Activated B cell treated with CpG ODN at 0.5 μM for 24 hours (primary cell): ENCODE results near the gene MDH1B. TPM values are rescaled to one million over a fixed set of nuclear protein-coding genes. Genes with fewer than 3 reads are reported as not detected.

Experiments
- ATAC-seq: fragments of 200-7000 bp; cut with Tn5 transposase; one replicate; pipeline ENCODE4 v1.10.0; 2021; ENCODE audit warnings: low read depth, mild to moderate bottlenecking, moderate library complexity
- CTCF ChIA-PET: fragments of 350-600 bp; sonication (Branson Sonifier 250); formaldehyde crosslinking; loops from one replicate; lab custom pipeline; 2021; ENCODE audit warnings: antibody characterized with exemption; lab: Charles Lee
- POLR2A ChIA-PET: fragments of 350-600 bp; sonication (Branson Sonifier 250); formaldehyde crosslinking; loops from one replicate; lab custom pipeline; 2021; ENCODE audit warnings: antibody characterized with exemption; lab: Charles Lee
- DNase-seq: peaks from one replicate; pipeline ENCODE4 v3.0.0; 2022
- H3K27ac Mint-ChIP-seq: one replicate; pipeline ENCODE4 v1.8.0; 2020; ENCODE audit warnings: mixed read lengths
- H3K27me3 Mint-ChIP-seq: one replicate; pipeline ENCODE4 v1.8.0; 2021; ENCODE audit warnings: mixed read lengths
- H3K36me3 Mint-ChIP-seq: one replicate; pipeline ENCODE4 v1.8.0; 2021; ENCODE audit warnings: low read depth, mixed read lengths
- H3K4me1 Mint-ChIP-seq: one replicate; pipeline ENCODE4 v1.8.0; 2021; ENCODE audit warnings: mixed read lengths
- H3K4me3 Mint-ChIP-seq: one replicate; pipeline ENCODE4 v1.8.0; 2020; ENCODE audit warnings: mild to moderate bottlenecking, mixed read lengths
- H3K9me3 Mint-ChIP-seq: one replicate; pipeline ENCODE4 v1.8.0; 2020; ENCODE audit warnings: mixed read lengths
- CTCF ChIP-seq: fragments of 200-600 bp; IDR thresholded peaks from one replicate; pipeline ENCODE4 v1.8.0; 2022; ENCODE audit warnings: antibody characterized with exemption, mild to moderate bottlenecking
- intact Hi-C: fragments of 100-400 bp; cut with micrococcal nuclease; formaldehyde crosslinking; loops from one replicate; pipeline ENCODE4 v1.15.1; 2024
- total RNA-seq: library from RNA; stranded (reverse); gene quantifications from 2 replicates; pipeline ENCODE4 v1.2.3, GENCODE V29; 2022

Gene MDH1B
- total RNA-seq, 1 donor from 2014 or later, result not detected

GRCh38 chr2:206799083-206799482 lies 34.0 kb upstream of the MDH1B start:
- Mint-ChIP-seq H3K27me3 (no peaks in the 10 kb centered on the region), H3K27ac (no peak overlapping the region), H3K36me3 (peaks cover 6% of the 10 kb centered on the region), H3K9me3 (no peaks in the 10 kb centered on the region), H3K4me3 (no peak overlapping the region), H3K4me1 (peaks cover 12% of the 10 kb centered on the region)
- DNase-seq (no peak), ATAC-seq (no peak)
- POLR2A ChIA-PET, result no interaction called here
- intact Hi-C loops, result no loop called here
- TF ChIP-seq CTCF, result no peak
- CTCF ChIA-PET, result interaction anchor here (2.1 to 3.0 kb wide), 3 partner anchors 18 to 677 kb away, joined by 7 to 21 read pairs (median 19); no protein-coding TSS in a partner anchor

GRCh38 chr2:206798000-206798399 lies 32.9 kb upstream of the MDH1B start:
- Mint-ChIP-seq H3K4me3 (no peak overlapping the region), H3K27ac (no peak overlapping the region), H3K4me1 (peaks cover 12% of the 10 kb centered on the region), H3K9me3 (no peaks in the 10 kb centered on the region), H3K36me3 (peaks cover 11% of the 10 kb centered on the region), H3K27me3 (no peaks in the 10 kb centered on the region)
- no peak for DNase-seq
- intact Hi-C loops, result no loop called here
- ChIA-PET POLR2A (no interaction called here), CTCF (no interaction called here)
- no peak for TF ChIP-seq CTCF
- no peak for ATAC-seq

GRCh38 chr2:206797376-206797775 lies 32.2 kb upstream of the MDH1B start:
- Mint-ChIP-seq H3K27ac (no peak overlapping the region), H3K36me3 (peaks cover 16% of the 10 kb centered on the region), H3K27me3 (no peaks in the 10 kb centered on the region), H3K4me3 (no peak overlapping the region), H3K9me3 (no peaks in the 10 kb centered on the region), H3K4me1 (peaks cover 12% of the 10 kb centered on the region)
- TF ChIP-seq CTCF, result no peak
- ATAC-seq, result no peak
- POLR2A ChIA-PET, result no interaction called here
- no peak for DNase-seq
- CTCF ChIA-PET, result no interaction called here
- intact Hi-C loops, result no loop called here

GRCh38 chr2:206792645-206793044 lies 27.5 kb upstream of the MDH1B start:
- ChIA-PET POLR2A (no interaction called here), CTCF (interaction anchor here (1.0 to 1.5 kb wide), 2 partner anchors 10 to 11 kb away, joined by 3 read pairs; no protein-coding TSS in a partner anchor)
- no peaks in the 10 kb centered on the region for H3K27me3 Mint-ChIP-seq
- H3K4me1 Mint-ChIP-seq, result no peaks in the 10 kb centered on the region
- no peak overlapping the region for H3K4me3 Mint-ChIP-seq
- ATAC-seq (no peak), DNase-seq (no peak)
- H3K9me3 Mint-ChIP-seq, result no peaks in the 10 kb centered on the region
- intact Hi-C loops, result no loop called here
- H3K36me3 Mint-ChIP-seq, result peaks cover 60% of the 10 kb centered on the region
- no peak for TF ChIP-seq CTCF
- H3K27ac Mint-ChIP-seq, result no peak overlapping the region

GRCh38 chr2:206790311-206790935 lies 25.3 kb upstream of the MDH1B start:
- no peak for TF ChIP-seq CTCF
- no peaks in the 10 kb centered on the region for H3K9me3 Mint-ChIP-seq
- no peaks in the 10 kb centered on the region for H3K27me3 Mint-ChIP-seq
- ChIA-PET CTCF (interaction anchor here (1.1 kb wide), 1 partner anchor 7 kb away, joined by 3 read pairs; no protein-coding TSS in a partner anchor), POLR2A (no interaction called here)
- H3K36me3 Mint-ChIP-seq, result peaks cover 80% of the 10 kb centered on the region
- no peak for DNase-seq
- H3K27ac Mint-ChIP-seq, result no peak overlapping the region
- H3K4me1 Mint-ChIP-seq, result no peaks in the 10 kb centered on the region
- no peak overlapping the region for H3K4me3 Mint-ChIP-seq
- intact Hi-C loops, result no loop called here
- no peak for ATAC-seq
